KMS-11 (cell line): Measurements from ENCODE around the gene LRRFIP1.

Source experiments
- H2AFZ ChIP-seq: fragments of 200-600 bp; sonication (generic); 2 replicates; pipeline ENCODE4 v1.6.1; 2016; ENCODE audit warnings: antibody characterized with exemption, mixed run types, low read depth
- H3K27ac ChIP-seq: fragments of 200-600 bp; sonication (generic); 2 replicates; pipeline ENCODE4 v1.6.1; 2016; ENCODE audit warnings: mild to moderate bottlenecking, mixed run types
- H3K27me3 ChIP-seq: fragments of 200-600 bp; sonication (generic); 2 replicates; pipeline ENCODE4 v1.6.1; 2017; ENCODE audit warnings: mild to moderate bottlenecking, low read depth, mixed run types, moderate library complexity; ENCODE audit not compliant: insufficient read depth
- H3K36me3 ChIP-seq: fragments of 200-600 bp; sonication (generic); 2 replicates; pipeline ENCODE4 v1.6.1; 2017; ENCODE audit warnings: mild to moderate bottlenecking, mixed run types; ENCODE audit not compliant: insufficient read depth
- H3K4me1 ChIP-seq: fragments of 200-600 bp; sonication (generic); 2 replicates; pipeline ENCODE4 v1.6.1; 2016; ENCODE audit warnings: mild to moderate bottlenecking, low read depth, mixed run types; ENCODE audit not compliant: poor library complexity, severe bottlenecking
- H3K4me2 ChIP-seq: fragments of 200-600 bp; sonication (generic); 2 replicates; pipeline ENCODE4 v1.7.0; 2016; ENCODE audit warnings: mild to moderate bottlenecking, mixed run types
- H3K4me3 ChIP-seq: fragments of 200-600 bp; sonication (generic); IDR thresholded peaks from 2 replicates; pipeline ENCODE4 v1.6.1; 2017; ENCODE audit warnings: low read depth, low read length, mixed read lengths; ENCODE audit not compliant: insufficient read depth
- H3K79me2 ChIP-seq: fragments of 200-600 bp; sonication (generic); 2 replicates; pipeline ENCODE4 v1.6.1; 2016; ENCODE audit warnings: low read depth, mixed run types; ENCODE audit not compliant: insufficient read depth
- H3K9ac ChIP-seq: fragments of 200-600 bp; sonication (generic); 2 replicates; pipeline ENCODE4 v1.6.1; 2016; ENCODE audit warnings: mild to moderate bottlenecking, mixed run types
- H4K20me1 ChIP-seq: fragments of 200-600 bp; sonication (generic); 2 replicates; pipeline ENCODE4 v1.6.1; 2016; ENCODE audit warnings: mild to moderate bottlenecking, mixed run types; ENCODE audit not compliant: insufficient read depth
- CTCF ChIP-seq: fragments of 200-600 bp; sonication (generic); conservative IDR thresholded peaks from 2 replicates; pipeline ENCODE4 v1.6.1; 2017; ENCODE audit warnings: low read depth, mild to moderate bottlenecking, antibody characterized with exemption, low read length, moderate library complexity, mixed read lengths

Gene LRRFIP1

GRCh38 chr2:237680702-237681478 is 53.5 kb downstream of the LRRFIP1 start:
- TF ChIP-seq CTCF, result no peak
- no peaks in the 10 kb centered on the region for H3K36me3 ChIP-seq
- no peak overlapping the region for H3K9ac ChIP-seq
- H3K4me1 ChIP-seq, result peaks cover 15% of the 10 kb centered on the region
- no peak overlapping the region for H3K4me3 ChIP-seq
- H3K27ac ChIP-seq, result no peak overlapping the region
- H2AFZ ChIP-seq, result no peak overlapping the region
- H3K4me2 ChIP-seq, result no peak overlapping the region
- H4K20me1 ChIP-seq, result 0 out of 2 replicates have a peak, but pooled peaks cover 3% of the 10 kb centered on the region
- H3K79me2 ChIP-seq, result no peaks in the 10 kb centered on the region
- H3K27me3 ChIP-seq, result no peaks in the 10 kb centered on the region

GRCh38 chr2:237682151-237682550 is 54.8 kb downstream of the LRRFIP1 start:
- Histone ChIP-seq H3K9ac (no peak overlapping the region), H3K27ac (no peak overlapping the region), H3K4me2 (no peak overlapping the region), H2AFZ (no peak overlapping the region), H3K4me3 (no peak overlapping the region), H3K36me3 (no peaks in the 10 kb centered on the region), H4K20me1 (0 out of 2 replicates have a peak, but pooled peaks cover 3% of the 10 kb centered on the region), H3K4me1 (peaks cover 5% of the 10 kb centered on the region), H3K79me2 (no peaks in the 10 kb centered on the region), H3K27me3 (no peaks in the 10 kb centered on the region)
- no peak for TF ChIP-seq CTCF

DNA sequence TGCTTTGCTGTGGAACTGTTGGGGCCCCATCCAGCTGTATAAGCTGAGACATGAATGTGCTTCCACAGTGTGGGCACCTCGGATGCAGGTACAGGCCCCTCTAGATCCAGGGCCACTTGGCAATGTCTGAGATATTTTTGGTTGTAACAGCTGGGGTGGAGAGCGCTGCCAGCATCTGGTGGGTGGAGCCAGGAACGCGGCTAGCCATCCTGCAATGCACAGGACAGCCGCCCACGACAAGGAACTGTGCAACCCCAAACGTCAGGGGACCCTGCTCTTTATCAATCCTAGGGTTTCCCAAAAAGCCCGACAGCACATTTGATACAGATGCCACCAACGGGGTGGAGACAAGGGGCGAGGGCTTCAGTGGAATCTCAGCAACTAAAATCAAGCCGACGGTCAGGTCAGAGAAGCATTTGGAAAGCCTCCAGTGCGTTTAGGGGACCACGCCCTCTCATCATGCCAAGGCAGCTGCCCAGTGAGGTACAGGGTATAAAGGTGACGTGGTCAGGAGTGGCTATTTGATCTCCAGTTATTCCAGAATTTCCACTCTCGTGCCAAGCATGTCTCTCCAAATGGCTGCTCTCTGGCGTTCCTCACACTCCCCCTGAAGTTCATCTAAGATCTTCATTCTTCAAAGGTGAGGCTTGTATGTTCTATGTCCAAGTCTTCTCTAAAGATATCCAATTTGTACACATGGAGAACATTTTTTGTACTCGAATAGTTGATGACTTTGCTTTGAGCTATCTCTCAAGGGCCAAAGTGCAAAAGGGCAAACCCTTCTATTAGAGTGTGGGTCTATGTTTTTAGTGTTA is 55.7 kb downstream of the LRRFIP1 start:
- TF ChIP-seq CTCF, result no peak
- no peaks in the 10 kb centered on the region for H3K79me2 ChIP-seq
- H3K27me3 ChIP-seq, result no peaks in the 10 kb centered on the region
- H3K4me3 ChIP-seq, result no peak overlapping the region
- H3K27ac ChIP-seq, result no peak overlapping the region
- H2AFZ ChIP-seq, result no peak overlapping the region
- H4K20me1 ChIP-seq, result 0 out of 2 replicates have a peak, but pooled peaks cover 3% of the 10 kb centered on the region
- no peak overlapping the region for H3K4me2 ChIP-seq
- H3K4me1 ChIP-seq, result peaks cover 12% of the 10 kb centered on the region
- no peak overlapping the region for H3K9ac ChIP-seq
- H3K36me3 ChIP-seq, result no peaks in the 10 kb centered on the region

- Histone ChIP-seq H3K4me2 (no peak overlapping the region), H3K9ac (no peak overlapping the region), H3K27ac (no peak overlapping the region), H2AFZ (no peak overlapping the region), H3K27me3 (no peaks in the 10 kb centered on the region), H3K4me3 (no peak overlapping the region), H3K79me2 (no peaks in the 10 kb centered on the region), H3K36me3 (no peaks in the 10 kb centered on the region), H4K20me1 (no peaks in the 10 kb centered on the region), H3K4me1 (peaks cover 29% of the 10 kb centered on the region)
- TF ChIP-seq CTCF, result no peak
Observed at GRCh38 chr2:237685408-237685807, 58.0 kb downstream of the LRRFIP1 start.
